ENCODE results near the gene FRMD8. TPM values are rescaled to one million over a fixed set of nuclear protein-coding genes. Genes with fewer than 3 reads are reported as not detected.

FRMD8 gene
- total and polyA plus RNA-seq, 4 donors, result 2.8 to 22.8 (median 15.0) TPM

- H3K27ac ChIP-seq (ENCODE audit: low read depth in 1 of 2, low read length in 2 of 2), result peak overlapping the region; percentile 99 to 100
- peak overlapping the region; percentile 39 to 78 (median 73) for H3K4me3 ChIP-seq (ENCODE audit: low read depth in 1 of 3, low read length in 3 of 3)
- DNase-seq (ENCODE audit: low spot score), result peak; percentile 85
- H3K36me3 ChIP-seq (ENCODE audit: control insufficient read depth in 4 of 4, insufficient read depth in 3 of 4, low read depth in 1 of 4, low read length in 3 of 4), result peaks cover 0 to 2% (median 0%) of the 10 kb centered on the region in 4 donors
- TF ChIP-seq SP1 (IDR thresholded peaks at IDR 0.05), result peak; percentile 98
- peak; percentile 67 for TF ChIP-seq REST (IDR thresholded peaks at IDR 0.05)
- no peak for TF ChIP-seq CTCF (IDR thresholded peaks at IDR 0.05; ENCODE audit: low read depth, low read length, missing input control)
- TF ChIP-seq YY1 (IDR thresholded peaks at IDR 0.05), result peak; percentile 85
- peak; percentile 38 for TF ChIP-seq FOXA2 (IDR thresholded peaks at IDR 0.05)
- TF ChIP-seq RXRA (IDR thresholded peaks at IDR 0.05), result peak; percentile 94
- TF ChIP-seq FOXA1 (IDR thresholded peaks at IDR 0.05), result no peak
- peak; percentile 79 to 82 for TF ChIP-seq HNF4A (conservative IDR thresholded peaks at IDR 0.05)
- peak; percentile 94 for TF ChIP-seq ATF3 (IDR thresholded peaks at IDR 0.05)
- peak; percentile 18 to 35 for TF ChIP-seq RAD21 (IDR thresholded peaks at IDR 0.05)
- TF ChIP-seq HNF4G (IDR thresholded peaks at IDR 0.05), result peak; percentile 61
- TF ChIP-seq GABPA (IDR thresholded peaks at IDR 0.05 in 1 of 2, conservative IDR thresholded peaks at IDR 0.05 in 1 of 2), result no peak
- TF ChIP-seq MAX (IDR thresholded peaks at IDR 0.05), result peak; percentile 90
- TF ChIP-seq ZBTB33 (IDR thresholded peaks at IDR 0.05), result peak; percentile 70
- TF ChIP-seq NR2F2 (IDR thresholded peaks at IDR 0.05), result peak; percentile 91
- peak; percentile 92 to 97 for TF ChIP-seq JUND (IDR thresholded peaks at IDR 0.05)
- TF ChIP-seq EGR1 (IDR thresholded peaks at IDR 0.05; ENCODE audit: low read depth in 2 of 2), result peak in 1 of 2 donors; percentile 75
- peak; percentile 69 for TF ChIP-seq TAF1 (conservative IDR thresholded peaks at IDR 0.05)
- no peaks in the 10 kb centered on the region for H3K27me3 ChIP-seq (ENCODE audit: control insufficient read depth in 4 of 4, insufficient read depth in 4 of 4, low read length in 3 of 4)
- H3K4me1 ChIP-seq (ENCODE audit: control insufficient read depth in 4 of 4, insufficient read depth in 4 of 4, low read length in 3 of 4), result peaks cover 8 to 32% (median 19%) of the 10 kb centered on the region in 4 donors
- peak overlapping the region; percentile 98 for H3K9ac ChIP-seq (ENCODE audit: low read depth in 1 of 2, low read length in 2 of 2)
- WGBS, result 1% methylated on average over 15 of the region's 15 CpGs
- H3K9me3 ChIP-seq (ENCODE audit: control insufficient read depth in 4 of 4, low read length in 3 of 4), result no peaks in the 10 kb centered on the region
These were observed 34.7 kb downstream of the FRMD8 start for GRCh38 chr11:65420979-65421793.
